Measurements from ENCODE around the gene COASY.

DNA sequence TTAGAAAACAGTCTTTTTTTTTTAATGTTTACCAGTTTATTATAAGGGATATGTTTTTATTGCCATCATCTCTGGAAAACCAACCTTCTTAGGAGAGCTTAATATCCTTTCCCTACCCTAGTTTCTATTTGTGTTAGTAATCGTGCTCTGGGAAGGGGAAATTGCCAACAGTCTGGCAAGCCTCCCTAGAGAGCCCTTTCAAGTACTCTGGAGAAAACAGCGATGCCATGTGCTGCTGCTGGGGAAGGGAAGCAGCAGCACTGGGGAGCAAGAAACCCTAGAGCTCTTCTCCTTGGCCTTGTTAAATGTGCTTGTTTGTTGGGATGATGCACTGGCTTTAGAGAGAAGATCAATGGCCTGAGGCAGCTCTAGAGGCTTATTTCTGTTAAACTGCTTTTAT, 37.0 kb downstream of the COASY start:
- TF ChIP-seq, protein P1, sequence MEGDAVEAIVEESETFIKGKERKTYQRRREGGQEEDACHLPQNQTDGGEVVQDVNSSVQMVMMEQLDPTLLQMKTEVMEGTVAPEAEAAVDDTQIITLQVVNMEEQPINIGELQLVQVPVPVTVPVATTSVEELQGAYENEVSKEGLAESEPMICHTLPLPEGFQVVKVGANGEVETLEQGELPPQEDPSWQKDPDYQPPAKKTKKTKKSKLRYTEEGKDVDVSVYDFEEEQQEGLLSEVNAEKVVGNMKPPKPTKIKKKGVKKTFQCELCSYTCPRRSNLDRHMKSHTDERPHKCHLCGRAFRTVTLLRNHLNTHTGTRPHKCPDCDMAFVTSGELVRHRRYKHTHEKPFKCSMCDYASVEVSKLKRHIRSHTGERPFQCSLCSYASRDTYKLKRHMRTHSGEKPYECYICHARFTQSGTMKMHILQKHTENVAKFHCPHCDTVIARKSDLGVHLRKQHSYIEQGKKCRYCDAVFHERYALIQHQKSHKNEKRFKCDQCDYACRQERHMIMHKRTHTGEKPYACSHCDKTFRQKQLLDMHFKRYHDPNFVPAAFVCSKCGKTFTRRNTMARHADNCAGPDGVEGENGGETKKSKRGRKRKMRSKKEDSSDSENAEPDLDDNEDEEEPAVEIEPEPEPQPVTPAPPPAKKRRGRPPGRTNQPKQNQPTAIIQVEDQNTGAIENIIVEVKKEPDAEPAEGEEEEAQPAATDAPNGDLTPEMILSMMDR (IDR thresholded peaks at IDR 0.05) = no peak
- TF ChIP-seq POLR2A (IDR thresholded peaks at IDR 0.05) = no peak
